ENCODE results near the gene HOXC10. TPM values are rescaled to one million over a fixed set of nuclear protein-coding genes. Genes with fewer than 3 reads are reported as not detected.

The HOXC10 gene
- total RNA-seq, 4 donors from 2014 or later: not detected

DNA sequence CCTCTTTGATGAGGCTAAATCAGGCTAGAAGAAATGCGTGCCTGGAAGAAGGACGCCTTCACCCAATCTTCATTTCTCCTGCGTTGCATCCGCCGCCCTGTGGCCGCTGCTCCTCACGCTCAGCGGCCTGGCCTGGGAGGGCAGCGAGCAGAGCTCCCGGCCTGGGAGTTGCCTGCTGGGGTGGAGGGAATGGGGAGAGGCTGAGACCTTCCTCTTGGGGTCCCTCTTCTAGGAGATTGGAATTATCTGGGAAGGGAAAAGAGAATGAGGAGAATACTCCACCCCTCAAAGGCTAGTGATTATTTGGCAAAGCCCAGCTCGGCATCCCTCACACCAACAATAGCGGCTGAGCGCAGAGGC is 32.6 kb upstream of the HOXC10 start:
- H3K27ac ChIP-seq: no peak overlapping the region
- H3K4me1 ChIP-seq: peaks cover 0 to 3% (median 0%) of the 10 kb centered on the region in 4 donors
- H3K36me3 ChIP-seq: no peaks in the 10 kb centered on the region
- intact Hi-C loops (cut with DNase I; ENCODE audit: low total_unique reads) (no loop called here), in situ Hi-C loops (cut with MboI; ENCODE audit: low pct_ligation_motif_present in 1 of 4, low pct_unique_long_range_greater_than_20kb in 1 of 4, low sequenced_read_pairs in 3 of 4) (no loop called here)
- H3K4me3 ChIP-seq: no peak overlapping the region
- peaks cover 100% of the 10 kb centered on the region for H3K27me3 ChIP-seq
- WGBS, 2 donors (ENCODE audit: low coverage in 1 of 2): 22% methylated on average over 13 of the region's 13 CpGs; no CpG with 5 or more reads in 1 of the 2 donors
- no peak for DNase-seq
- TF ChIP-seq CTCF (IDR thresholded peaks at IDR 0.05) (no peak), POLR2A (IDR thresholded peaks at IDR 0.05) (no peak), POLR2AphosphoS5 (IDR thresholded peaks at IDR 0.05) (no peak), EP300 (IDR thresholded peaks at IDR 0.05; ENCODE audit: low read depth) (no peak)
- no peaks in the 10 kb centered on the region for H3K9me3 ChIP-seq

DNA sequence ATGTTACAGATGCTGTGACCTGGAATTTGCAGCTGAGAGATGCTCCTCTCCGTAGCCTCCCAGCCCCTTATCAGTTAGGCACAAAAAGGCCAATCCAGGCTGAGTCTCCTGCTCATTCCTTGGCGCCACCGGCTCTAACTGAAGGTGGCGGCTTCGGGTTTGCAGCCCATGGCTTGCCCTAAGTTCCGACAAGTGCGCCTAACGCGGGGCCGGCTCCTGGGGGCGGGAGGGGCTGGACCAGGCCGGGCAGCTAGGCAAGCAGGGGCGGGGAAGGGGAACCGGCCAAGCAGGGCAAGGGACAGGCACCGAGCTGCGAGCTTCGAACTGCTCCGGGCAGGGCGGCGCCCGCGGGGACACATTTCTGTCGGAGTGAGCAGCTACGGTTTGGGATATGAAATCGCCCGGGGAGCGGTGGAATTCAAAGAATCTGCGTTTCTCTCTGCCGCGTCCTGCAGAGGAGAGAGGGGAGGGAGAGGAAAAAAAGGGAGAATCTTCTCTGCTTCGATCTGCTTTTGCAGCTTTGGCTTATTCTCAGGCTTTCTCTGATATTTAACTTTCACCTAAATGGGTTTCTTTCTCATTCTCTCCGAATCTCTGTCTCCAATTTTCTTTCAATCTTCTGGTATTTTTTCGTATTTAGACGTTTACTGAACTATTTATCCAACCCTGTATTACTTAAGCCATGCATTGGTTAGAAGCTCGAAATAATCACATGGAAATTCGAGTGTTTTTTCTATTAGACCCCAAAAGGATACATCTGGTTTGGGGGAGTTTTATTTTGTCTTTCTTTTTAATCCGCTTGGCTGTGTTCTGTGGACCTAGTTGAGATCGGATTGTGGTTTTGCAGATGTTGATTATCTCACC is 31.8 kb upstream of the HOXC10 start:
- H3K27ac ChIP-seq: no peak overlapping the region
- intact Hi-C loops (cut with DNase I; ENCODE audit: low total_unique reads): no loop called here

DNA sequence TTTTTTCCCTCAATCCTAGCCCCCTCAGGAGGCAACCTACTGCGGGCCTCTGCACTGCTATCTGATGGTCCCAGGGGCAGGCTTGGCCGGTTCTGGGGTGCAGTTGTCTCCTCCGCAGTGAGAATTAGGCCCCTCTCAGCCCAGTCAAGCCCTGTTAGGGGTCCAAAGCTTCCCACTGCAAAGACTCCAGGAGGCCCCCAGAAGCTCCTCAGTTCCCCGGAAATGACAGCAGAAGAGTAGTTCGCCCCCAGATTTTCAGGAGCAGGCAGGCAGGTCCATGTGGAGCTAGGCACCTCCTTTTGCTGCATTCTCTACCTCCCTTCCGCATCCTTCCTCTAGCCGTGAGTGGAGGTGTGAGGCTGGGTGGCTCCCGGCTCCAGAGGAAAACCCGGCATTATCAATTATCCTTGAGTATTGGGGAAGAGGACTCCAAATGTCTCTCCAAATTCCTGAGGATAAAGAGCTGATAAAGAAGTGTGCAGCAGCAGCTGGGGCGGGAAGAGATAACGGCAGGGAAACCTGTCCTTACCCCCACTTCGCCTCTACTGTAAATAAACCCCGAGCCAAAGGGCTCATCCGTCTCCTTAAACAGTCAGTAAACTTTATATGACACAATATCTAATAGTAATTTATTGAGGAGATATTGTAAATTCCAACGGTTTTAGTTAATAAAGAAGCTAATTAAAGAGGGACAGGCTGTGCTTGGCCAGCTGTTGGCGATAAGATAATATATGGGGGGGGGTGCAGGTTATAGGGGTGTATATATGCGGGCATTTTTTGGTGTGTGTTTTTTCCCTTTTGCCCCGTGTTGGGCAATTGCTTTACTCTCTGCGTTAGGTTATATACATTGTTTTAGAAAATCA is 30.9 kb upstream of the HOXC10 start:
- Histone ChIP-seq H3K4me3 (no peak overlapping the region), H3K9me3 (no peaks in the 10 kb centered on the region), H3K27me3 (peaks cover 100% of the 10 kb centered on the region), H3K4me1 (peaks cover 0 to 3% (median 0%) of the 10 kb centered on the region in 4 donors), H3K36me3 (no peaks in the 10 kb centered on the region), H3K27ac (no peak overlapping the region)
- intact Hi-C loops (cut with DNase I; ENCODE audit: low total_unique reads): no loop called here
- TF ChIP-seq CTCF (IDR thresholded peaks at IDR 0.05): no peak
- no peak for TF ChIP-seq EP300 (IDR thresholded peaks at IDR 0.05; ENCODE audit: low read depth)
- no peak for TF ChIP-seq POLR2A (IDR thresholded peaks at IDR 0.05)
- no peak for TF ChIP-seq POLR2AphosphoS5 (IDR thresholded peaks at IDR 0.05)
- no peak for DNase-seq
- in situ Hi-C loops (cut with MboI; ENCODE audit: low pct_ligation_motif_present in 1 of 4, low pct_unique_long_range_greater_than_20kb in 1 of 4, low sequenced_read_pairs in 3 of 4): no loop called here
- 6 to 12% methylated on average over 11 to 17 of the region's 19 CpGs for WGBS, 2 donors (ENCODE audit: low coverage in 1 of 2)

More for the DNA sequence above, 31.8 kb upstream of the HOXC10 start:
- H3K4me3 ChIP-seq: no peak overlapping the region
- H3K36me3 ChIP-seq: no peaks in the 10 kb centered on the region
- 14 to 25% methylated on average over 6 to 38 of the region's 38 CpGs for WGBS, 2 donors (ENCODE audit: low coverage in 1 of 2)
- H3K27me3 ChIP-seq: peaks cover 100% of the 10 kb centered on the region
- peaks cover 0 to 3% (median 0%) of the 10 kb centered on the region in 4 donors for H3K4me1 ChIP-seq
- no peak for DNase-seq
- TF ChIP-seq EP300 (IDR thresholded peaks at IDR 0.05; ENCODE audit: low read depth) (no peak), CTCF (IDR thresholded peaks at IDR 0.05) (no peak), POLR2AphosphoS5 (IDR thresholded peaks at IDR 0.05) (no peak), POLR2A (IDR thresholded peaks at IDR 0.05) (no peak)
- no peaks in the 10 kb centered on the region for H3K9me3 ChIP-seq
- in situ Hi-C loops (cut with MboI; ENCODE audit: low pct_ligation_motif_present in 1 of 4, low pct_unique_long_range_greater_than_20kb in 1 of 4, low sequenced_read_pairs in 3 of 4): no loop called here

DNA sequence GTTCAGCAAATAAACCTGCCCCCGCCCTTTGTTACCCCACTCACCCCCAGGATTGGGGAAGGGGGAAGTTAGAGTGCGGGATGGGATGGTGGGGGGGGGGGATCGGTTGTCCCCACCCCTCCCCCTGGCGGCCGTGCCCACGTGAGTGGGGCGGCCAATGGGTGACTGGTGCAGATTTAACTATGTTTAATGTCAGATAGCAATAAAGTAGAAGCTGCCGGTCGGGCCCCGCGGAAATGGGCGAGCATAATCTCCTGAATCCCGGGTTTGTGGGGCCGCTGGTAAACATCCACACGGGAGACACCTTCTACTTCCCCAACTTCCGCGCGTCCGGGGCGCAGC is 30.3 kb upstream of the HOXC10 start, which contains the start of gene HOXC12:
Gene HOXC12 (plus strand): TSS at position 210 of the 342 bp plus-strand sequence. CDS start 27 bp downstream, at position 237.
- Histone ChIP-seq H3K4me1 (peaks cover 0 to 3% (median 0%) of the 10 kb centered on the region in 4 donors), H3K36me3 (no peaks in the 10 kb centered on the region), H3K27me3 (peaks cover 100% of the 10 kb centered on the region), H3K4me3 (no peak within 1 kb of the TSS), H3K9me3 (no peaks in the 10 kb centered on the region), H3K27ac (no peak within 1 kb of the TSS)
- WGBS, 2 donors (ENCODE audit: low coverage in 1 of 2): 7% methylated on average over 20 of the region's 20 CpGs; no CpG with 5 or more reads in 1 of the 2 donors
- TF ChIP-seq POLR2A (IDR thresholded peaks at IDR 0.05) (no peak), CTCF (IDR thresholded peaks at IDR 0.05) (no peak), EP300 (IDR thresholded peaks at IDR 0.05; ENCODE audit: low read depth) (no peak), POLR2AphosphoS5 (IDR thresholded peaks at IDR 0.05) (no peak)
- DNase-seq: no peak
- in situ Hi-C loops (cut with MboI; ENCODE audit: low pct_ligation_motif_present in 1 of 4, low pct_unique_long_range_greater_than_20kb in 1 of 4, low sequenced_read_pairs in 3 of 4) (no loop called here), intact Hi-C loops (cut with DNase I; ENCODE audit: low total_unique reads) (no loop called here)

Measured in transverse colon (tissue), 4 donors.